ENCODE data around the gene RTP2. TPM values are rescaled to one million over a fixed set of nuclear protein-coding genes. Genes with fewer than 3 reads are reported as not detected.
A peak's percentile ranks its signal among the peaks of the same experiment; 100 is the strongest.

RTP2 gene
- total RNA-seq, 1 experiment from 2014 or later = not detected

- no peak for DNase-seq (ENCODE audit: low read depth in 1 of 2, low spot score in 2 of 2)
- Histone ChIP-seq H3K9me3 (replicated peaks) (no peaks in the 10 kb centered on the region), H3K4me3 (no peak overlapping the region), H3K36me3 (no peaks in the 10 kb centered on the region), H3K27me3 (replicated peaks) (no peaks in the 10 kb centered on the region), H3K4me1 (replicated peaks) (peaks cover 43% of the 10 kb centered on the region), H3K27ac (no peak overlapping the region)
These were observed 40.2 kb upstream of the RTP2 start for GRCh38 chr3:187742351-187743171.

- peak; percentile 61 to 64 for DNase-seq (ENCODE audit: low read depth in 1 of 2, low spot score in 2 of 2)
- peaks cover 45% of the 10 kb centered on the region for H3K4me1 ChIP-seq (replicated peaks)
- H3K9me3 ChIP-seq (replicated peaks) = no peaks in the 10 kb centered on the region
- peak overlapping the region; percentile 38 for H3K4me3 ChIP-seq
- H3K27ac ChIP-seq = no peak overlapping the region
- H3K36me3 ChIP-seq = no peaks in the 10 kb centered on the region
- no peaks in the 10 kb centered on the region for H3K27me3 ChIP-seq (replicated peaks)
These were observed 39.3 kb upstream of the RTP2 start for GRCh38 chr3:187741403-187742350.

- peak overlapping the region; percentile 24; the same call in 1 of the 2 replicates for H3K27ac ChIP-seq
- no peaks in the 10 kb centered on the region for H3K36me3 ChIP-seq
- peaks cover 49% of the 10 kb centered on the region for H3K4me1 ChIP-seq (replicated peaks)
- H3K27me3 ChIP-seq (replicated peaks) = no peaks in the 10 kb centered on the region
- DNase-seq (ENCODE audit: low read depth in 1 of 2, low spot score in 2 of 2) = peak; percentile 55 to 65
- peak overlapping the region; percentile 42 for H3K4me3 ChIP-seq
- H3K9me3 ChIP-seq (replicated peaks) = no peaks in the 10 kb centered on the region
These were observed 38.4 kb upstream of the RTP2 start for GRCh38 chr3:187740421-187741399.

- peaks cover 49% of the 10 kb centered on the region for H3K4me1 ChIP-seq (replicated peaks)
- peak overlapping the region; percentile 24; the same call in 1 of the 2 replicates for H3K27ac ChIP-seq
- no peaks in the 10 kb centered on the region for H3K36me3 ChIP-seq
- peak overlapping the region; percentile 42 for H3K4me3 ChIP-seq
- no peaks in the 10 kb centered on the region for H3K9me3 ChIP-seq (replicated peaks)
- H3K27me3 ChIP-seq (replicated peaks) = no peaks in the 10 kb centered on the region
- peak; percentile 70 to 85 for DNase-seq (ENCODE audit: low read depth in 1 of 2, low spot score in 2 of 2)
These were observed 37.4 kb upstream of the RTP2 start for GRCh38 chr3:187739561-187740332.

- Histone ChIP-seq H3K27ac (no peak overlapping the region), H3K4me3 (peak overlapping the region; percentile 42), H3K36me3 (no peaks in the 10 kb centered on the region), H3K9me3 (replicated peaks) (no peaks in the 10 kb centered on the region), H3K4me1 (replicated peaks) (peaks cover 49% of the 10 kb centered on the region), H3K27me3 (replicated peaks) (no peaks in the 10 kb centered on the region)
- no peak for DNase-seq (ENCODE audit: low read depth in 1 of 2, low spot score in 2 of 2)
These were observed 36.8 kb upstream of the RTP2 start for GRCh38 chr3:187739094-187739560.

GRCh38 chr3:187738331-187739093, 36.2 kb upstream of the RTP2 start:
- Histone ChIP-seq H3K4me1 (replicated peaks) (peaks cover 49% of the 10 kb centered on the region), H3K9me3 (replicated peaks) (no peaks in the 10 kb centered on the region), H3K27ac (peak overlapping the region; percentile 46), H3K36me3 (peaks cover under 1% of the 10 kb centered on the region; the same call in 1 of the 2 replicates), H3K27me3 (replicated peaks) (no peaks in the 10 kb centered on the region), H3K4me3 (peak overlapping the region; percentile 42)
- peak; percentile 81 to 86 for DNase-seq (ENCODE audit: low read depth in 1 of 2, low spot score in 2 of 2)

- Histone ChIP-seq H3K4me3 (peak overlapping the region; percentile 42), H3K9me3 (replicated peaks) (no peaks in the 10 kb centered on the region), H3K27me3 (replicated peaks) (no peaks in the 10 kb centered on the region), H3K27ac (peak overlapping the region; percentile 46; the same call in 1 of the 2 replicates), H3K36me3 (peaks cover 4% of the 10 kb centered on the region; the same call in 1 of the 2 replicates), H3K4me1 (replicated peaks) (peaks cover 49% of the 10 kb centered on the region)
- peak in 1 of 2 experiments; percentile 35 for DNase-seq (ENCODE audit: low read depth in 1 of 2, low spot score in 2 of 2)
These were observed 35.6 kb upstream of the RTP2 start for GRCh38 chr3:187738071-187738330.

GRCh38 chr3:187737368-187738070, 35.2 kb upstream of the RTP2 start:
- no peaks in the 10 kb centered on the region for H3K27me3 ChIP-seq (replicated peaks)
- 0 out of 2 replicates have a peak overlapping the region, but pooled peaks have one; percentile 46 for H3K27ac ChIP-seq
- DNase-seq (ENCODE audit: low read depth in 1 of 2, low spot score in 2 of 2) = peak; percentile 48 to 52
- no peaks in the 10 kb centered on the region for H3K9me3 ChIP-seq (replicated peaks)
- H3K36me3 ChIP-seq = peaks cover 6% of the 10 kb centered on the region
- H3K4me1 ChIP-seq (replicated peaks) = peaks cover 49% of the 10 kb centered on the region
- H3K4me3 ChIP-seq = peak overlapping the region; percentile 42

GRCh38 chr3:187737006-187737367, 34.6 kb upstream of the RTP2 start:
- peak in 1 of 2 experiments; percentile 10 for DNase-seq (ENCODE audit: low read depth in 1 of 2, low spot score in 2 of 2)
- Histone ChIP-seq H3K4me3 (no peak overlapping the region), H3K36me3 (peaks cover 8% of the 10 kb centered on the region), H3K4me1 (replicated peaks) (peaks cover 45% of the 10 kb centered on the region), H3K27me3 (replicated peaks) (no peaks in the 10 kb centered on the region), H3K9me3 (replicated peaks) (no peaks in the 10 kb centered on the region), H3K27ac (no peak overlapping the region)

- Histone ChIP-seq H3K36me3 (peaks cover 13% of the 10 kb centered on the region), H3K9me3 (replicated peaks) (no peaks in the 10 kb centered on the region), H3K27ac (peak overlapping the region; percentile 13; the same call in 1 of the 2 replicates), H3K4me3 (no peak overlapping the region), H3K27me3 (replicated peaks) (no peaks in the 10 kb centered on the region), H3K4me1 (replicated peaks) (peaks cover 41% of the 10 kb centered on the region)
- peak; percentile 50 to 61 for DNase-seq (ENCODE audit: low read depth in 1 of 2, low spot score in 2 of 2)
These were observed 34.1 kb upstream of the RTP2 start for GRCh38 chr3:187736418-187736871.

- H3K36me3 ChIP-seq = peaks cover 19% of the 10 kb centered on the region
- H3K9me3 ChIP-seq (replicated peaks) = no peaks in the 10 kb centered on the region
- H3K27ac ChIP-seq = peak overlapping the region; percentile 13; the same call in 1 of the 2 replicates
These were observed 33.5 kb upstream of the RTP2 start for GRCh38 chr3:187735837-187736236.

More at GRCh38 chr3:187735837-187736236, 33.5 kb upstream of the RTP2 start:
- Histone ChIP-seq H3K27me3 (replicated peaks) (no peaks in the 10 kb centered on the region), H3K4me3 (no peak overlapping the region), H3K4me1 (replicated peaks) (peaks cover 36% of the 10 kb centered on the region)
- DNase-seq (ENCODE audit: low read depth in 1 of 2, low spot score in 2 of 2) = no peak

Data from SJSA1 (cell line).